IPS-18c (cell line): ENCODE data around the gene GATAD2A.
"Not testable (repeated sequence)": the region's sequence is repeated elsewhere in the genome, so short reads cannot be mapped to it uniquely, and the experiment has no call there.

Experiments used
- H3K4me3 ChIP-seq: 2 replicates; pipeline ENCODE4 v1.7.0; 2013; ENCODE audit warnings: low read depth, mild to moderate bottlenecking, low read length, moderate library complexity; ENCODE audit not compliant: insufficient read depth
- H3K9me3 ChIP-seq: one replicate; pipeline ENCODE4 v1.6.1; 2013; ENCODE audit warnings: mild to moderate bottlenecking, low read length, moderate library complexity; ENCODE audit not compliant: control insufficient read depth, insufficient read depth

Gene GATAD2A

GRCh38 chr19:19452243-19453124 is 47.0 kb downstream of the GATAD2A start:
- H3K9me3 ChIP-seq, result no peaks in the 10 kb centered on the region
- H3K4me3 ChIP-seq, result no peak overlapping the region

GRCh38 chr19:19453125-19453454 is 47.6 kb downstream of the GATAD2A start:
- no peak overlapping the region for H3K4me3 ChIP-seq
- no peaks in the 10 kb centered on the region for H3K9me3 ChIP-seq

GRCh38 chr19:19455166-19455919 is 49.9 kb downstream of the GATAD2A start:
- not testable (repeated sequence) for H3K4me3 ChIP-seq, H3K9me3 ChIP-seq

DNA sequence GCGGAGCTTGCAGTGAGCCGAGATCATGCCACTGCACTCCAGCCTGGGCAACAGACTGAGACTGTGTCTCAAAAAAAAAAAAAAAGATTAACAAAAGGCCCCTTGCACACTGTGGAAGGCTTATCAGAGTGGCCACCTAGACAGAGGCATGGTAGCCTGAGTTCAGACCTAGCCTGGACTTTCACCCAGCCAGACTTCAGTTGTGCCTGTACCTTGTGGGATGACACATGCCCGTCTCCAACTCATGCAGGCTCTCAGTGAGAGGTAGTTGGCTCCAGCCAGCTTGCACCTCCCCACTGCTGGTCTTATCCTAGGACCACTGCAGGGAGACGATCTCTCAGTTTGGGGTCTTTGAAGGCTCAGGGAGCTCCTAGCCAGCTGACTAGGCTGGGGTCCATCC is 52.2 kb downstream of the GATAD2A start:
- Histone ChIP-seq H3K9me3 (no peaks in the 10 kb centered on the region), H3K4me3 (no peak overlapping the region)

DNA sequence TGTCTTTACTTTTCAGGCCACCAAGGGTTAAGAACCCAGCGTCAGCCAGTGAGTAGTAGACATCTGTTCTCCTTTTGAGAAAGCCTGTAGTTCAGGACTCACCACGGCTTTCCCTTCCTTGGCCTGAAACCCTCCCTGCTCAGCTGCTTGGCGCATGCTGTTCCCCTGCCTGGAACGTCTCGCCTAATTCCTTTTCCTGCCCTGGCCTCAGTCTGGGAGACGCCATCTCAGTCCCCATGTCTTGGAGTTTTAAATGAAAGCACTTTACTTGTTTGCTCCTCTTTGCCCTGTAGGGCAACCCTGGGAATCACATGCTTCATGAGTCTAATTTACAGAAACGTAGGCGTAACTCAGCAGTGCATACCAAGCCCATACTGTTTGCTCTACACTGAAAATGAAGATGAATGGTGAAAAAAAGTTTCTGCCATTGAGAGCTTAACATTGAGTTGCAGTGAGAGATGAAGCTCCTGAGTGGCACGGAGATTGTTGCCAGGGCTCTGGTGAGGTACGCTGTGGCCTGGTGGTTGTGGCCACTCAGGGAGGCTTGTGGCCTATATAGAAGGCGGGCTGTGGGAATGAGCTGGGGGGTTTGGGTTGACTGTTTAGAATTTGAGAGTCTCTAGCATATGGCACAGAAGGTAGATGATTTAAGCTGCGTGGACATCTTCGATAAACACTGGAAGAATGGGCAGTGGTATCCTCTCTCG is 52.8 kb downstream of the GATAD2A start:
- H3K9me3 ChIP-seq, result no peaks in the 10 kb centered on the region
- H3K4me3 ChIP-seq, result no peak overlapping the region

DNA sequence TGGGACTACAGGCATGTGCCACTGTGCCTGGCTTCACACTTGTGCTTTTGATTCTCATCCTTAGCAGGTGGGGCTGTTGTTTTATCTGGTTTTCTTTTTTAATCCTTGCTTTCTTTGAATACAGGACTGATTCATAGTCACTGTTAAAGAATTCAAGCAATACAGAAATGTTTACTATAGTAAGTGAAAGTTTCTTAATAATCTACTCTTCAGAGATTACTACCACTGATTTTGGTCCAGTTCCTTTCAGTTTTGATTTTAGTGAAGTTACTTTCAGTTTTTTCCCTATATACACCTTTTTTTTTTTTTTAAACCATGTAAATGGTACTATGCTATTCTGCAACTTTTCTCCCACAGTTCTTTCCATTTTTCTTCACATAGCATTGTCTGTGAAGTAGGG is 53.6 kb downstream of the GATAD2A start:
- Histone ChIP-seq H3K4me3 (no peak overlapping the region), H3K9me3 (no peaks in the 10 kb centered on the region)

DNA sequence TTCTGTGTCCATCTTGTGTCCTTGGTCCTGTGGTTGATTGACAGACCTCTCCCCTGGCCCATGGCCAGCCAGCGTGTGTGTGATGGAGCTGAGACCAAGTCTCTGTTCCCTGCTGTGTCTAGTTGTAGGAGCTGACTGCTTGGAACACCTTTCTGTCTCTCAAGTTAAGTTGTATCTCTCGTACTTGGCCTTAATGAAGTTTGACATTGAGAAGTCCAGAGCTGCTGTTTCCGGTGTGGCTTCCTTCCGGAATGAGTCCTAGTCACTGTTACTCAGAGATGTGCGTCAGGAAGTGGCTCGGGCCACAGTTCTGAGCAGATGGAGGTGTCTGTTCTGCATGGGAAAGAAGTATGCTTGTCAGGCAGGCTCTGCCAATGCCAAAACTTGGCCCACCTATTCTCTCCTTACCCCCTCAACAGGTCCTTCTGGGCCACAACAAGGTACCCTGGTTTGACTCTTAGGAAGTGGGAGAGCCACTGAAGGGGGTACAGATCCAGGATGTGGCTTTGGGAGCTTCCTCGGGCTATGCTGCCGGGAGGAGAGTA is 54.3 kb downstream of the GATAD2A start:
- no peak overlapping the region for H3K4me3 ChIP-seq

GRCh38 chr19:19460258-19460731 is 54.8 kb downstream of the GATAD2A start:
- H3K9me3 ChIP-seq, result no peaks in the 10 kb centered on the region
- H3K4me3 ChIP-seq, result no peak overlapping the region

More for the DNA sequence above, 54.3 kb downstream of the GATAD2A start:
- no peaks in the 10 kb centered on the region for H3K9me3 ChIP-seq

- Histone ChIP-seq H3K4me3 (no peak overlapping the region), H3K9me3 (no peaks in the 10 kb centered on the region)
Measured at GRCh38 chr19:19460761-19461265, 55.3 kb downstream of the GATAD2A start.

DNA sequence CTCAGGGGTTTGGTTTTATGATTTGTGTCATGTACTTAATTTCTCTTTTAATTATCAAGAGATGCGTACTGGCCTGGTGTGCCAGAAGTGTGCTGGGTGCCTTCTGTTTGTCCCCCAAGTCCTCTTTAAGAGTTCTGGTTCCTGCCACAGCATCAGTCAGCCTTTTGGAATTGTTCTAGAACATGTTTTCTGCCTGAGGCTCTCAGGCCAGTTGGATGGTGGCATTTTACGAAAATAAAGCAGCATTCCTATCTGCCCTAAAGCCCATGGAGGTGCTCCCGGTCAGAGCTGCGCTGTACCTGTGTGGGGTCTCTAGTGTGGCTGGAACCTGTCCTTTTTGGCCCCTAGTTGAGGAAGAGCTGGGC is 55.8 kb downstream of the GATAD2A start:
- Histone ChIP-seq H3K9me3 (no peaks in the 10 kb centered on the region), H3K4me3 (no peak overlapping the region)

DNA sequence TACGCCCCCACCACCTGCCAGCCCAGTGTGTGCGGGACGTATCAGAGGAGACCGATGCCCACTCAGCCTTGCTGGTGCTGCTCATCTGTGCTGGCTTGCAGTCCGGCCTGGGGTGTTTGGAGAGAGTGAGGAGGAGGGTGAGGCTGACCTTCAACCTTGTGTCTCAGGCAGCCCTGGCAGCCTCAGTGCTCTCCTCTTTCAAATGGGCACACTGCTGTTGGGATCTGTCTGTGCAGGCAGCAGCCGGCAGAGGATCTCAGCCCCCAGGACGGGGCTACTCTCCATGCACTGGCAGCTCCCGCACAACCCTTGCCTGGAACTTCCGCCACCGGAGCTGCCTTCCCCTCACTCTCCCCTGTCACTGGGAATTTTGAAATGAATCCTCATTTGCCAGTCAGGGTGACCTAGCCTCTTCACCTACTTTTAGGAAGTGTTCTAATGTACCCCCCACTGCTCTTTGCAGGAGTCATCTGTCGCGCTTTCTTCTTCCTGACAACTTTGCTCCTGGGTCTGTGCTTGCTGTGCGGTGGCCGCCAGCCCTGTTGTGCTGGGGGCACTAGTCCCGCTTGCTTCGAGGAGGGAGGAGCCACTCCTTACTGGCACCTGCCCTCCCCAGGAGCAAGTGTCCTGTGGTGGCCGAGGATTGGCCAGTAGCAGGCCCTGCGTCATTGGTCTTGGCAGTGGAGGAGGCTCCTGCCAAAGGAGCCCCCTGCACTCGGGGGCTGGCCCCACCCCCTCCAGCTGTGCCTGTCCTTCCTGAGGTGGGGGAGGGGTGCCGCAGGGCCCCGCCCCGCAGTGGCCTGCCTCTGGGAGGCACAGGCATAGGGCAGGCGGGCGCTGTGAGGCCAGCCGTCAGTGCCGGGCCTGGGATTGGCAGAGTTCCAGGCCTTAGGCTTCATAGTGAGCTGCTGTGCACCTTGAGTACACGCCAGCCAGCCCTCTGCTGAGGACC is 56.5 kb downstream of the GATAD2A start:
- peak overlapping the region; percentile 28 for H3K4me3 ChIP-seq
- no peaks in the 10 kb centered on the region for H3K9me3 ChIP-seq

GRCh38 chr19:19463348-19464117 is 58.1 kb downstream of the GATAD2A start:
- Histone ChIP-seq H3K4me3 (no peak overlapping the region), H3K9me3 (no peaks in the 10 kb centered on the region)

DNA sequence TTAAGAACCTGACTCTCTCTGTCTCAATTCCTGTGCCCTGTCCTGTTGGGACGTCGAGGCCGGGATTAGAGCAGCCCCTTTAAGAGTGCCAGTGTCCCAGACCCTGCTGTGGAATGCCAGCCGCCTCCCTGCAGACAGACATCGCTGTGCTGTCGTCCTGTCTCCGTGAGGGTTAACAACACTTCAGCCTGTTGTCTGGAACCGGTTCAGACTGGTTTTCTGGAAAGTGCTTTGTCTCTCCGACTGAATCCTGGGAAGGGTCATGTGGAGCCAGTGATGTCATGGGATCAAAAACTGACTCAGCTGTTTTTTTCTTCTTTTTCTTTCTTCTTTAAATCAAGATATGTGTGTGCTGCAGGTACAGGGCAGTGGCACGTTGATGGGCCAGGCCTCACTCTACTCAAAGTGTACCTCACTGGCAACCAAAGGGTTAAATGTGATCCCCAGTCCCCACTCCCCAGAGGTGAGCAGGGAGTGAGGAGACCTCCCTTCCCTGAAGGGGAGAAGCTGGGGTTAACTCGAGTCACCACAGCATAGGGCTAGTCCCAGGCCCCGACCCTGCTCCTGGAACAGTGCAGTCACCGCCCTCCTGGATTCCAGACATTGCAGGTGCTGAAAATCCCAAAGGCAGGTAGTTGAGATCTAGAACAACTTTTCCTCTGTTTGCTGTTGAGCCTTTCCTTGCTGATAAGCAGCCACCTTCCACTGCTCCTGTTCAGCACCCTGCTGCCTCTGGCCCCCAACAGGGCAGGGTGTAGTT is 59.0 kb downstream of the GATAD2A start:
- H3K4me3 ChIP-seq, result no peak overlapping the region
- H3K9me3 ChIP-seq, result no peaks in the 10 kb centered on the region

DNA sequence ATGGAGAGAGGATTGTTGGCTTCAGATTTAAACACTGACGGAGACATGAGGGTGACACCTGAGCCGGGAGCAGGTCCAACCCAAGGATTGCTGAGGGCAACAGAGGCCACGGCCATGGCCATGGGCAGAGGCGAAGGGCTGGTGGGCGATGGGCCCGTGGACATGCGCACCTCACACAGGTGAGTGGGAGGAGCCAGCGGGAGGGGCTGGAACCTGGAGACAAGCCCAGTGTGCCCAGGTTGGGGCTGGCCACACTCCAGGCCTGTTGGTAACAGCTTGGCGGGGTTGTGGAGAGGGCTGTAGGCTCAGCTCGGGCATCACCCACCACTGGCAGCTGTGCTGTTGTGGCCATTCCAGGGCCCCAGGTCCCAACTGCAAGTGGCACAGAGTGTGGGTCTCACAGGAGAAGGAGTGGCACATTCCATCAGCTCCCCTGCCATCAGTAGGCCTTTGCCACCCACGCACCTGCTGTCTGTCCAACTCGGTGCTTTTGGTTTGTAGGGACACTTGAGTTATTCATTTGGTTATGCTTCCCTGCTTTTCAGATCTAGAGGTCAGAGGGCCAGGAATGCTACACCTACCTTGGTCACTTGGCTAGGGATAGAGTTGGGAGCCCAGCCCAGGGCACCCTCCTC is 60.1 kb downstream of the GATAD2A start:
- H3K9me3 ChIP-seq, result no peaks in the 10 kb centered on the region
- no peak overlapping the region for H3K4me3 ChIP-seq

GRCh38 chr19:19466201-19466600 is 60.7 kb downstream of the GATAD2A start:
- Histone ChIP-seq H3K4me3 (no peak overlapping the region), H3K9me3 (no peaks in the 10 kb centered on the region)
